CD8-positive, alpha-beta memory T cell (primary cell): Measurements from ENCODE around the gene CIB2. TPM values are rescaled to one million over a fixed set of nuclear protein-coding genes. Genes with fewer than 3 reads are reported as not detected.

ENCODE experiments used
- CTCF ChIA-PET: fragments of 350-600 bp; sonication (Branson Sonifier 250); formaldehyde crosslinking; loops from one replicate; lab custom pipeline; 2021; ENCODE audit warnings: antibody characterized with exemption; lab: Charles Lee
- POLR2A ChIA-PET: fragments of 350-600 bp; sonication (Branson Sonifier 250); formaldehyde crosslinking; loops from one replicate; lab custom pipeline; 2021; ENCODE audit warnings: antibody characterized with exemption; lab: Charles Lee
- DNase-seq, 5 donors: peaks; one replicate each; pipeline versions ENCODE4 v3.0.0 to v3.0.0-alpha.2; 2020 to 2022; ENCODE audit warnings: mixed read lengths in 1 of 5
- H3K27ac ChIP-seq: one replicate; pipeline ENCODE4 v1.7.0; 2013; ENCODE audit warnings: low read depth, mild to moderate bottlenecking, low read length, moderate library complexity
- H3K27me3 ChIP-seq: 2 replicates; pipeline ENCODE4 v1.7.0; 2013; ENCODE audit warnings: low read length, mild to moderate bottlenecking; ENCODE audit not compliant: insufficient read depth, poor library complexity, severe bottlenecking
- H3K36me3 ChIP-seq: 2 replicates; pipeline ENCODE4 v1.7.0; 2013; ENCODE audit warnings: mild to moderate bottlenecking, low read length, moderate library complexity; ENCODE audit not compliant: insufficient read depth
- H3K4me1 ChIP-seq: 2 replicates; pipeline ENCODE4 v1.7.0; 2013; ENCODE audit warnings: mild to moderate bottlenecking, low read length, moderate library complexity; ENCODE audit not compliant: insufficient read depth
- H3K4me3 ChIP-seq: 2 replicates; pipeline ENCODE4 v1.7.0; 2013; ENCODE audit warnings: mild to moderate bottlenecking, low read length
- H3K9me3 ChIP-seq: 2 replicates; pipeline ENCODE4 v1.7.0; 2013; ENCODE audit warnings: mild to moderate bottlenecking, low read length
- H3K27ac Mint-ChIP-seq, 8 donors: one replicate each; pipeline ENCODE4 v1.8.0; 2020 to 2021; ENCODE audit warnings: mixed read lengths in 8 of 8, mild to moderate bottlenecking in 6 of 8, inconsistent platforms in 3 of 8, moderate library complexity in 3 of 8
- H3K27me3 Mint-ChIP-seq, 2 donors: one replicate each; pipeline ENCODE4 v1.8.0; 2020 to 2021; ENCODE audit warnings: mixed read lengths in 2 of 2, mild to moderate bottlenecking in 1 of 2, moderate library complexity in 1 of 2
- H3K36me3 Mint-ChIP-seq, 3 donors: one replicate each; pipeline ENCODE4 v1.8.0; 2020 to 2021; ENCODE audit warnings: mixed read lengths in 3 of 3, inconsistent platforms in 1 of 3, mild to moderate bottlenecking in 1 of 3
- H3K4me1 Mint-ChIP-seq, 3 donors: one replicate each; pipeline ENCODE4 v1.8.0; 2020 to 2021; ENCODE audit warnings: mixed read lengths in 3 of 3, inconsistent platforms in 1 of 3, mild to moderate bottlenecking in 1 of 3
- H3K4me3 Mint-ChIP-seq, 7 donors: one replicate each; pipeline ENCODE4 v1.8.0; 2020 to 2021; ENCODE audit warnings: mixed read lengths in 7 of 7, mild to moderate bottlenecking in 6 of 7, moderate library complexity in 4 of 7, inconsistent platforms in 2 of 7
- H3K9me3 Mint-ChIP-seq, 5 donors: one replicate each; pipeline ENCODE4 v1.8.0; 2020 to 2022; ENCODE audit warnings: mixed read lengths in 5 of 5, mild to moderate bottlenecking in 3 of 5, moderate library complexity in 2 of 5, inconsistent platforms in 1 of 5
- polyA plus RNA-seq: library from polyadenylated mRNA; unstranded; fragments of 300-500 nt; fragmentation: Illumina TruSeq; gene quantifications from one replicate; pipeline ENCODE4 v1.2.3, GENCODE V29; 2021
- total RNA-seq, 2 experiments: library from RNA; stranded (reverse); gene quantifications; one replicate each; pipeline ENCODE4 v1.2.3, GENCODE V29; 2021

CIB2 gene
- 1 to 10 TPM; 2.1 to 2.3 TPM for total RNA-seq
- polyA plus RNA-seq: 2.0 TPM

DNA sequence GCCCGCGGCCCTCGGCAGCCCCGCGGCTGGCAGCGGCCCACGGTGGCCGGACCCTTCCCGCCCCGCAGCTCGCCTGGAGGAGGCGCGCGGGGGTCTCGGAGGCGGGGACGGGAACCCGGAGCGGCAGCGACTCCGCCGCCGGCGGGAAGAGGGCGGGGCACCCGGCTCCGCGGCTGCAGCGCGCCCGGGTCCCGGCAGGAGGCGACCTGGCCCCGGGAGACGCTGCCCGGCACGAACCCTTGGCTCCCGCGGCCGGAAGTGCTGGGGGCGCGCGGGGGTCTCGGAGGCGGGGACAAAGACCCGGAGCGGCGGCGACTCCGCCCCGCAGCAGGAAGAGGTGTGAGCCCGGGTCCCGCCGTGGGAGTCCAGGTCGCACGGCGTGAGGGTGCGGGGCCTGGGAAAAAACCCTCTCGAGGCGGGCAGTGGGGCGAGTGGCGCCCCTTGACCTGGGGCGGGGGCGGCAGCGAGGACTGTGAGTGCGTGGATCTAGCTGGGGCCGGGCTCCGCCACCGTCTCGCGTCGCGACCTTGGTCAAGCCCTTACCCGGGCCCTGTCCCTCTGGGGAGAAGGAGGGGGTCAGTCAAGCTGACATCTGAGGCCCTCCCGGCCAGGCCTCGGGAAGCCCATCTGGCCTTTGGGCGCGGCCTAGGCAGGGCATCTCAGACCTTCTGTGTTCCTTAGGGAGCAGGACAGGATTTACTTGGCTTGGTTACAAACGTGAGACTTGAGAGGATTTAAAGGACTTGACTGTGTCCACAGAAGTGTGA is at the start of gene CIB2:
TSS of gene CIB2 (minus strand) at position 151 of the 767 bp plus-strand sequence. CDS start 230 bp downstream, outside the sequence.
- Mint-ChIP-seq H3K4me1 (peaks cover 17 to 25% (median 21%) of the 10 kb centered on the region in 3 donors), H3K4me3 (peak within 1 kb of the TSS; percentile 80 to 90 (median 82)), H3K36me3 (no peaks in the 10 kb centered on the region), H3K9me3 (no peaks in the 10 kb centered on the region), H3K27me3 (no peaks in the 10 kb centered on the region), H3K27ac (peak within 1 kb of the TSS; percentile 56 to 95 (median 88))
- ChIA-PET POLR2A (interaction anchor here (1.2 kb wide), 1 partner anchor 17 kb away, joined by 6 read pairs; the partner anchor contains the start of gene IDH3A), CTCF (interaction anchor here (0.7 to 3.6 kb wide), 24 partner anchors 8 to 409 kb away, joined by 3 to 17 read pairs (median 3); partner anchors contain the start of genes IDH3A and PSMA4)
- H3K9me3 ChIP-seq: no peaks in the 10 kb centered on the region
- peak within 1 kb of the TSS; percentile 68 for H3K27ac ChIP-seq
- H3K27me3 ChIP-seq: no peaks in the 10 kb centered on the region
- DNase-seq: peak; percentile 68 to 85 (median 78)
- H3K4me3 ChIP-seq: peak within 1 kb of the TSS; percentile 73
- no peaks in the 10 kb centered on the region for H3K36me3 ChIP-seq
- peaks cover 12% of the 10 kb centered on the region for H3K4me1 ChIP-seq

DNA sequence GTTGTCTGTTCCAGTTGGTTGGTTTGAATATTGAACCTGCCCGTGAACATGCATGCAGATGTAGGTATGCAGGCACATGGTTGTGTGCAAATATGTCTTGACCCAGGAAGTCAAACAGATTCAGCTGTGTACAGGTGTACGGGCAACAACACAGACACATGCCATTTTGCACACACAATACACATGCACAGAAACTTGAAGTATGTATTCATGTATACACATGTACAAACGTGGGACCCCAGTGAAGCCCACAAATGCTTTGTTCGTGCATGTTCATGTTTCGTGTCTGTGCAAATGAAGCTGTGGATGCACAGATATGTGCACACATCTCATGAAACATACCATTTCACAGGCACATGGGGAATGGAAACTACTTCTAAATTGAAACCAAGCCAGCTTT is 48.7 kb upstream of the CIB2 start:
- H3K27me3 ChIP-seq: no peaks in the 10 kb centered on the region
- no peaks in the 10 kb centered on the region for H3K36me3 ChIP-seq
- no peaks in the 10 kb centered on the region for H3K9me3 Mint-ChIP-seq
- no peaks in the 10 kb centered on the region for H3K27me3 Mint-ChIP-seq
- ChIA-PET POLR2A (no interaction called here), CTCF (interaction anchor here (0.8 kb wide), 1 partner anchor 49 kb away, joined by 3 read pairs; no protein-coding TSS in a partner anchor)
- H3K4me3 ChIP-seq: no peak overlapping the region
- H3K4me1 ChIP-seq: no peaks in the 10 kb centered on the region
- H3K9me3 ChIP-seq: no peaks in the 10 kb centered on the region
- no peak overlapping the region for H3K4me3 Mint-ChIP-seq
- no peak overlapping the region for H3K27ac Mint-ChIP-seq
- H3K27ac ChIP-seq: no peak overlapping the region
- H3K4me1 Mint-ChIP-seq: peaks cover 2 to 3% (median 2%) of the 10 kb centered on the region in 3 donors
- H3K36me3 Mint-ChIP-seq: no peaks in the 10 kb centered on the region
- no peak for DNase-seq

GRCh38 chr15:78179286-78179840 is 48.1 kb upstream of the CIB2 start:
- DNase-seq: no peak
- Histone ChIP-seq H3K9me3 (no peaks in the 10 kb centered on the region), H3K27me3 (no peaks in the 10 kb centered on the region), H3K4me1 (peaks cover 4% of the 10 kb centered on the region), H3K27ac (no peak overlapping the region), H3K36me3 (no peaks in the 10 kb centered on the region), H3K4me3 (no peak overlapping the region)
- POLR2A ChIA-PET: no interaction called here
- no peaks in the 10 kb centered on the region for H3K9me3 Mint-ChIP-seq
- H3K4me3 Mint-ChIP-seq: no peak overlapping the region
- H3K4me1 Mint-ChIP-seq: peaks cover 8% of the 10 kb centered on the region in 3 donors
- no peaks in the 10 kb centered on the region for H3K27me3 Mint-ChIP-seq
- H3K27ac Mint-ChIP-seq: no peak overlapping the region
- CTCF ChIA-PET: no interaction called here
- no peaks in the 10 kb centered on the region for H3K36me3 Mint-ChIP-seq

- H3K4me1 Mint-ChIP-seq: peaks cover 19% of the 10 kb centered on the region in 3 donors
- DNase-seq: no peak
- Histone ChIP-seq H3K27ac (no peak overlapping the region), H3K4me1 (peaks cover 16% of the 10 kb centered on the region), H3K27me3 (no peaks in the 10 kb centered on the region), H3K36me3 (no peaks in the 10 kb centered on the region), H3K9me3 (no peaks in the 10 kb centered on the region), H3K4me3 (no peak overlapping the region)
- H3K27me3 Mint-ChIP-seq: no peaks in the 10 kb centered on the region
- H3K27ac Mint-ChIP-seq: peak overlapping the region in 1 of 8 donors; percentile 24
- CTCF ChIA-PET: interaction anchor here (0.7 to 2.3 kb wide), 3 partner anchors 13 to 63 kb away, joined by 3 to 9 read pairs (median 7); no protein-coding TSS in a partner anchor
- H3K36me3 Mint-ChIP-seq: peaks cover 0 to 2% (median 0%) of the 10 kb centered on the region in 3 donors
- POLR2A ChIA-PET: no interaction called here
- no peaks in the 10 kb centered on the region for H3K9me3 Mint-ChIP-seq
- no peak overlapping the region for H3K4me3 Mint-ChIP-seq
Measured at GRCh38 chr15:78178064-78178463, 46.8 kb upstream of the CIB2 start.

DNA sequence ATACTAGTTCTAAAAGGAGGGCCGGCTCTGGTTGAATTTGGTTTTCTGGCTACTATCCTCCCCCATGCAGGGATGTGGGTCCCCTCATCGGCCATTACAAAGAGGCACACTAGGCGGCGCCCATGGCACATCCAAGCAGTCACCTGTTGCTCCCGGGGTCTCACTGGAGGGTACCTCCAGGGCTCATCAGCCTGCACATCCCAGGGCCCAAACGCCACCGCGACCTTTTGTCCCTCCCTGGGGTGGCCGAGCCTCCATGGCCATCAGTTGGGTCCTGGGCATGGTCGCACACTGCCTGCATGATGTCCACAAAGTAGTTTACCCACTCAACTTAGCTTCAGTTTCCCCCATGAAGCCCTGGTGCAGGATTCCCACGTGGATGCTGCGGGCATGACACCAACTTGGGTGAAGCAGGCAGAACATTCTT is 46.2 kb upstream of the CIB2 start:
- Histone ChIP-seq H3K4me3 (no peak overlapping the region), H3K36me3 (peaks cover under 1% of the 10 kb centered on the region), H3K27ac (no peak overlapping the region), H3K4me1 (peaks cover 16% of the 10 kb centered on the region), H3K9me3 (no peaks in the 10 kb centered on the region), H3K27me3 (no peaks in the 10 kb centered on the region)
- POLR2A ChIA-PET: interaction anchor here (0.6 kb wide), 1 partner anchor 25 kb away, joined by 8 read pairs; no protein-coding TSS in a partner anchor
- peak in 2 of 5 donors; percentile 16 to 56 for DNase-seq
- Mint-ChIP-seq H3K4me3 (no peak overlapping the region), H3K27ac (no peak overlapping the region), H3K27me3 (no peaks in the 10 kb centered on the region), H3K9me3 (no peaks in the 10 kb centered on the region), H3K36me3 (peaks cover 0 to 6% (median 4%) of the 10 kb centered on the region in 3 donors), H3K4me1 (peaks cover 19 to 23% (median 20%) of the 10 kb centered on the region in 3 donors)
- CTCF ChIA-PET: interaction anchor here (1.3 to 2.3 kb wide), 3 partner anchors 18 to 64 kb away, joined by 3 to 9 read pairs (median 7); no protein-coding TSS in a partner anchor

DNA sequence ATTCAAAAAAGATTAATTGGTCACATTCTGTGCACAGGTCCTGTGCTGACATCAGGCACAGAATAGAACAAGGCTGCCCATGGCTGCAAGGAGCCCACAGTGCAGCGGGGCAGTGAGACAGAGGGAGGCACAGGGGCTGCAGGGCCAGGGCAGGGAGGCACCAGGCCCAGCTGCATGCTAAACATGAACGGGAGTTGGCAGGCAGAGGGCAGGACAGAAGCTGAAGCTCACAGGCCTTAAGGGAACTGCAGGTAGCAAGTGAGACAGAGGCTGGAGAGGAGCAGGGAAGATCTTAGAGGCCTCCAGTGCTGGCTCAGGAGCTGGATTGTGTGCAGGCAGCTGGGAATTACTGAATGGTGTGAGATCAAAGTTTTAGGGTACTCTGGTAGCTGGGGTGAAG is 44.1 kb upstream of the CIB2 start:
- H3K36me3 ChIP-seq: peaks cover 22% of the 10 kb centered on the region
- CTCF ChIA-PET: no interaction called here
- H3K27ac Mint-ChIP-seq: peak overlapping the region in 2 of 8 donors; percentile 32 to 71

GRCh38 chr15:78174401-78174800 is 43.2 kb upstream of the CIB2 start:
- peak in 1 of 5 donors; percentile 18 for DNase-seq
- Mint-ChIP-seq H3K4me1 (peaks cover 19 to 23% (median 20%) of the 10 kb centered on the region in 3 donors), H3K36me3 (peaks cover 7 to 37% (median 14%) of the 10 kb centered on the region in 3 donors), H3K9me3 (no peaks in the 10 kb centered on the region), H3K27me3 (no peaks in the 10 kb centered on the region), H3K27ac (peak overlapping the region in 4 of 8 donors; percentile 11 to 38 (median 19)), H3K4me3 (peak overlapping the region in 3 of 7 donors; percentile 16 to 55 (median 54))
- Histone ChIP-seq H3K4me3 (no peak overlapping the region), H3K27ac (no peak overlapping the region), H3K27me3 (no peaks in the 10 kb centered on the region), H3K4me1 (peaks cover 16% of the 10 kb centered on the region), H3K9me3 (no peaks in the 10 kb centered on the region), H3K36me3 (peaks cover 25% of the 10 kb centered on the region)
- ChIA-PET CTCF (no interaction called here), POLR2A (no interaction called here)

More for the DNA sequence above, 44.1 kb upstream of the CIB2 start:
- H3K9me3 Mint-ChIP-seq: no peaks in the 10 kb centered on the region
- Histone ChIP-seq H3K27me3 (no peaks in the 10 kb centered on the region), H3K4me3 (no peak overlapping the region), H3K9me3 (no peaks in the 10 kb centered on the region), H3K27ac (no peak overlapping the region), H3K4me1 (peaks cover 16% of the 10 kb centered on the region)
- H3K36me3 Mint-ChIP-seq: peaks cover 5 to 27% (median 8%) of the 10 kb centered on the region in 3 donors
- DNase-seq: no peak
- H3K4me1 Mint-ChIP-seq: peaks cover 19 to 23% (median 20%) of the 10 kb centered on the region in 3 donors
- H3K27me3 Mint-ChIP-seq: no peaks in the 10 kb centered on the region
- H3K4me3 Mint-ChIP-seq: no peak overlapping the region
- POLR2A ChIA-PET: no interaction called here
